Measurements from ENCODE around the gene ZDHHC19.

The ZDHHC19 gene

GRCh38 chr3:196241704-196242103 lies 30.5 kb upstream of the ZDHHC19 start:
- TF ChIP-seq CTCF (conservative IDR thresholded peaks at IDR 0.05): no peak
- TF ChIP-seq ZFX (IDR thresholded peaks at IDR 0.05): no peak
- H3K27ac ChIP-seq: no peak overlapping the region

DNA sequence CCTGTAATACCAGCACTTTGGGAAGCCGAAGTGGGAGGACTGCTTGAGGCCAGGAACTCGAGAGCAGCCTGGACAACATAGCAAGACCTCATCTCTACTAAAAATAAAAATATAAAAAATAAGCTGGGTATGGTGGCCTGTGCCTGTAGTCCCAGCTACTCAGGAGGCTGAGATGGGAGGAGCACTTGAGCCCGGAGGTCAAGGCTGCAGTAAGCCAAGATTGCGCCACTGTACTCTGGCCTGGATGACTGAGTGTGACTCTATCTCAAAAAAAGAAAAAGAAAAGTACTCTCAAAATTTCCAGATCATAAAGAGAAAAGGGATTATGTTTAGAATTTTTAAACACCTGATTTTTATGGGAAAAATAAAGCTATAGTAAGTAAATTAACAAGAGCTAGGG lies 29.2 kb upstream of the ZDHHC19 start:
- TF ChIP-seq CTCF (conservative IDR thresholded peaks at IDR 0.05): no peak
- TF ChIP-seq ZFX (IDR thresholded peaks at IDR 0.05): no peak
- no peak overlapping the region for H3K27ac ChIP-seq

GRCh38 chr3:196238612-196239560 lies 27.7 kb upstream of the ZDHHC19 start:
- TF ChIP-seq CTCF (conservative IDR thresholded peaks at IDR 0.05) (no peak), ZFX (IDR thresholded peaks at IDR 0.05) (no peak)
- H3K27ac ChIP-seq: no peak overlapping the region

DNA sequence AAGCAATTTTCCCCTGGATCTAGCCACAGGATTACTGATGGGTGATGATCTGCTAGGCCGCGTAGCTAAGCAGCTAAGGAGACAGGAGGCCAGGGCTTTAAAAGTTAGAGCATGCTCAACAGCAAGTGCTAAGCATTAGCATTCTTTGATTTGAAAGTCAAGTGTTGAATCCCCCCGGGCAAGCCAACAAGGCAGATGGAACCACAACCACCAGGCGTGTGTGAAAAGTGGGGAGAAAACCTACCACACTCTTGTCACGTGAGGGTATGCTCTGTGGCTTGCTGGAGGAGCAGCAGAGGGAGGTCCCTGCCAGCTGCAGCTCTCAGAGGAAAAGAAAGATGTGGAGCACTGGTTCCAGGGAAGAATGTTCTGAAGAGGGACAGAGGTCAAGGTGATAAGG lies 26.0 kb upstream of the ZDHHC19 start:
- TF ChIP-seq ZFX (IDR thresholded peaks at IDR 0.05) (no peak), CTCF (conservative IDR thresholded peaks at IDR 0.05) (no peak)
- no peak overlapping the region for H3K27ac ChIP-seq

GRCh38 chr3:196236223-196236622 lies 25.0 kb upstream of the ZDHHC19 start:
- no peak overlapping the region for H3K27ac ChIP-seq
- no peak for TF ChIP-seq CTCF (conservative IDR thresholded peaks at IDR 0.05)
- TF ChIP-seq ZFX (IDR thresholded peaks at IDR 0.05): no peak

DNA sequence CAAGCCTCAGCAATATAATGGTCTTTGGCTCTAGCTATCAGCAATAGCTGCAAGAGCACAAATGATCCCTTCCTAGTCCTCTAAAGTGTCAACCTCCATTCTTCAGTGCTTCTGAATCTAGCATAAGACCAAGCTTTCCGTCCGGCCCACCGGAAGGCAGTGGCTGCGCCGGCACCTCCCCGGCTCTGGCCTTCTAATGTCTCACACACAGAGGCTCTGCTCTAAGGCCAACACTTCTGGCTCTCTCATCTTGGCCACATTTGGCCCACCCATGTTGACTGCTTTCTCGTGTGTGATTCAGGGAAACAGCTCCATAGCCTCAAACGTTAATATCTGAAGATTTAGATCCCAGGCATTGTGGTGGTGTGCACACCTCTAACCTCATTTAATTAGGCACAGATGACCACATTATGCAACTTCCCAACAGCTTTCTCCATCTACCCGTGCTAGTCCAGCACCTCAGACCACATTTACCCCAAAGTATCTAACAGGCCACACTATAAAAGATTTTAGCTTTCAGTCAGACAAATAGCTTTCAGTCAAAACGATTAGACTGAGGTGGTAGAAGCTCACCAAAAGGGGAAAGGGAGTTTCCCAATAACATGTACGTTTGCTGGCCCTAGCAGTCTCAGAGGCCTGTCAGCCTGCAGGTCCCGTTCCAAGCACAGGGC lies 24.4 kb upstream of the ZDHHC19 start:
- TF ChIP-seq CTCF (conservative IDR thresholded peaks at IDR 0.05): no peak
- no peak overlapping the region for H3K27ac ChIP-seq

DNA sequence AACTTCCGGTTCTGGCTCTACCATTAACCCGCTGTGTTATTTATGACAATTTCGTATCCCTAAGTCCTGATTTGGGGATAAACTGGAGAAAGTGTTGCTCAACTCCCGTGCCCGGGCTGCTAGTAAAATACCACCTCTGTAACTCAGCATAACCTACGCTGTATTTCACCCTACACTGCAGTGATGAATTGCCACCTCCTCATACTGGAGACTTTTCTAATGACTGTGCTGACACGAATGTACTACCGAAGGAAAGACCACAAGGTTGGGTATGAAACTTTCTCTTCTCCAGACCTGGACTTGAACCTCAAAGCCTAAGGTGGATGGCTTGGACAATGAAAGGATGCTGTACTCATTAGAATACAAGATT lies 21.7 kb upstream of the ZDHHC19 start:
- no peak overlapping the region for H3K27ac ChIP-seq
- TF ChIP-seq CTCF (conservative IDR thresholded peaks at IDR 0.05): no peak
- no peak for TF ChIP-seq ZFX (IDR thresholded peaks at IDR 0.05)
